HG02970 (cell line): ENCODE measurements around the gene NPIPB6.

Experiments used
- ATAC-seq: cut with Tn5 transposase; IDR thresholded peaks from one replicate; pipeline ENCODE4 v1.9.1; 2021; ENCODE audit warnings: mild to moderate bottlenecking, moderate library complexity, moderate number of reproducible peaks; ENCODE audit not compliant: unreplicated experiment, low FRiP score

The NPIPB6 gene

DNA sequence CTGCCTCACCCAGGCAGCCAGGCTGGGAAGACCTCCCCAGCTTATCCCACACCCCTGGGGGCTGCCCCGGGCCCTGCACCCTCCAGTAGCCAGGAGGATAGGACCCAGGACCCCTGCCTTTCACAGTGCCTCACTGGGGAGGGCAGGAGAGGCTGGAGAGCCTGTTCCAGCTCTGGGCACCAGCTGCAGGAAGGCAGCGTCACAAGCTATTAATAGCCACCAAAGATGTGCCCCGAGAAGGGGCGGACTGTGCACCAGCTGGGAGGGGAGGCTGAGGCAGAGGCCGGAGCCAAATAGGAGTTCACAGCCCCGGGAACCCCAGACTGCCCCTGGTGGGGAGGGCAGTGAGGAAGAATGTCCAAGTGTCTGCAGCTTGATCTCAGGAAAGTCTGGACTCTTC, 62.2 kb downstream of the NPIPB6 start:
- ATAC-seq: no peak

DNA sequence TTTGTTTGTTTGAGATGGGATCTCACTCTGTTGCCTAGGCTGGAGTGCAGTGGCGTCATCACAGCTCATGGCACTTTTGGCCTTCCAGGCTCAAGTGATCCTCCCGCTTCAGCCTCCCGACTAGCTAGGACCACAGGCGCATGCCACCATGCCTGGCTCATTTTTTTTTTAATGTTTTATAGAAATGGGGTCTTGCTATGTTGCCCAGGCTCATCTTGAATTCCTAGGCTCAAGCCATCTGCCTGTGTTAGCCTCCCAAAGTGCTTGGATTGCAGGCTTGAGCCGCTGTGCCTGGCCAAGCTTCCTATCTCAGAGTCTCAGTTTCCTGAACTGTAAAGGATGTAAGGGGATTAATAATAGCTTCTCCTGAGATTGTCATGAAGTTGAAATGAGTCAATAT, 63.0 kb downstream of the NPIPB6 start:
- no peak for ATAC-seq

DNA sequence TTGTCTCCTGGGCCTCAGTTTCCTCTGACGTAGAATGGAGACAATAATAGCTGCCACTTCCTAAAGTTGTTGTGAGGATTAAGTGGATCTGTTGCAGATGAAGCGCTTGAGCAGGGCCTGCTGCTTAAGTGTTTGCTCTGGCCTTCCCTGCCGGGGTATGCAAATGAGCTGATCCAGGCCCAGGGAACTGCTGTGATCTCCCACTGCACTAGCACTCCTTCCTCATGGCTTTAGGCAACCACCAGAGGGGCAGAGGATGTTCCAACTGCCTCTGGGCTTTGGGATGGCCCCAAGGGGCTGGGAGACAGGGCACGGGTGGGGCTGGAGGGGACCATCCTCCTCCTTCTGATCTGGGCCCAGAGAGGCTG, 64.8 kb downstream of the NPIPB6 start:
- ATAC-seq: no peak

DNA sequence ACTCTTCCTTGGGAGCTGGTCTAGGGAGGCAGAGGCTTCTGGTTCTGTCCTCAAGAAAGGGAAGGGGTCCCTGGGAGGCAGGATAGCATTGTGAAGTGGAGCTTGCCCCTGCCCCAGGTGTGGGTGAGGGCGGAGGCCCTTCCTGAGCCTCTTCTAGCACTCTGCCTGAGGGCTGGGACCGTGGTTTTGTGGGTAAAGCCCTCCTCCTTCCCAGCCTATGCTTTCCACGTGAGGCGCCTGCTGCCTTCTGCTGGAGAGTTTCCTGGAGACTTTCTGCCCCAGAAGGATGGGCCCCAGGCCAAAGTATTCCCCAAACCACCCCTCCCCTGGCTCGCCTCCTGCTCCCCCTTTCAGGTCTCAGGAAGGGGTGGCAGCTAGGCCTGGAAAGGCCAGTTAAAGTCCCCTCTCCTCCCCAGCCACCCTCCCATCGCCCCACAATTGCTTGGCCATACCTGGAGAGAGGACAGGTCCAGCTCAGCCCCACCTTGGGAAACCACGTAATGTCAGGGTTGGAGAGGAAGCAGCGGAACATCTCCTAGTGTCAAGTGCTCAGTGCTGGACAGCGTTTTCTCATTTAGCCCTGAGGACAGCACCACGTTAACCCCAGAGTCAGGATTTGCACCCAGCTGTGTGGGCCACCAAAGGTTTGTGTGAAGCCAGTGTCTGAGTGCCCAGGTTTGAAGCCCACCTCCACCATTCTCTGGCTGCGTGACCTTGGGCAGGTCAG, 65.4 kb downstream of the NPIPB6 start:
- no peak for ATAC-seq

GRCh38 chr16:28297308-28297707, 66.0 kb downstream of the NPIPB6 start:
- no peak for ATAC-seq

DNA sequence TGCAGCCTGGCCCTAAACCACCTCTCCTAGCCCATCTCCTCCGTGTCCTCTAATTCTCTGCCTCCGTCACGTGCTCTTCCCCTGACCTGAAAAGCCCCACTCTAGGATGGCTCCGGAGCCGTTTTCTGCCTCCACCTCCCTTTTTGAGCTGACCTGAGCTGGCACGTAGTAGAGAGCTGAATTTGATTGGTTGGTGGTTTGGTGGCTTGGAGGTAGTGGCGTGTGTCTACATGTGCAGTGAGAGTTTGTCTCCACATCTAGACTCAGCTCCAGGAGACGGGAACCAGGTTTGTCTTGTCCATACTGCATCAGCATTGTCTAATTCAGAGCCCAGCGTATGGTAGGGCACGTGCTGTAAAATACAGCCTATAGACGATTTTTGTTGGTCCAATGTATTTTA, 68.0 kb downstream of the NPIPB6 start:
- no peak for ATAC-seq

DNA sequence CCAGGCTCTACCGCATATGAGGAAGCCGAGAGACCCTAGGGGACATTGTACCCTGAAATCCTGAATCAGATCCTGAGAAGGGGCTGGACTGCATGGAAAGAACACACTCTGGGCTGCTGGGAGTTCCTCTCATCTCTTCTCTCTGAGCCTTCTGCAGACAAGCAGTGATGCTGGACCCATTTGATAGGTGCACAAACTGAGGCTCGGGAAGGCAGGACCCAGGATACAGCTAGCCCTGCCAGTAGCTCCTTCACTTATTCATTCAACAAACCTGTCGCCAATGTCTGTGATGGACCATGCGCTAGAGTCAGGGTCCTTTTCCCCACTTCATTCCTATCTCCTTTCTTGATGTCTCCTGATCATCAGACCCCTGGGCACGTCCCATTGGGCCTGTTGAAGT, 69.1 kb downstream of the NPIPB6 start:
- no peak for ATAC-seq

DNA sequence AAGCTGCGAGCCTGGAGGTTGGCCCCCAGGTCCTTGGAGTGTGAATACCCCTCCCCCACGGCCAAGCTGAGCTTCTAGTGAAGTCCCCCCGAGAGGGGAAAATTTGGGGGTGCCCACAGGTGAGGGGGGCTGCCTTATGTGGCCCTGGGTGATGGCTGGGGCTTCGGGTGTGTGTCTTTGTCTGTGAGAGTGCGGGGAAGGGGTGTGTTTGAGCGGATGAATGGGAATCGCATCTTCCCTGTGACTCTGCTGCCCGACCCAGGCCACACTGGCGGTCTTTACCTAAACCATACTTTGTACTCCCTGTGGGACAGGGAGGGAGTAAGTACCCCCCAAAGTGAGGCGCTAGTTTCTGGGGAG, 69.7 kb downstream of the NPIPB6 start:
- ATAC-seq: no peak

GRCh38 chr16:28292731-28293600, 70.3 kb downstream of the NPIPB6 start:
- ATAC-seq: no peak
